Stimulated activated CD8-positive, alpha-beta memory T cell treated with anti-CD3 and anti-CD28 coated beads, Interleukin-12 subunit alpha, Interleukin-12 subunit beta, amount 100 ng/mL, for 24 hours (primary cell): ENCODE measurements around the gene KMT2B.
"Not testable (repeated sequence)": the region's sequence is repeated elsewhere in the genome, so short reads cannot be mapped to it uniquely, and the experiment has no call there.

Experiments used
- DNase-seq: peaks from one replicate; pipeline ENCODE4 v3.0.0-alpha.2; 2020; ENCODE audit errors: extremely low read depth

The KMT2B gene

GRCh38 chr19:35756377-35757230 lies 38.8 kb downstream of the KMT2B start, which contains the start of gene HSPB6:
Gene HSPB6, minus strand, starts transcription at chr19:35757029. Its CDS starts 21 bp downstream, at chr19:35757008.
- no peak for DNase-seq

- DNase-seq: no peak
Observed at GRCh38 chr19:35757231-35757748, 39.5 kb downstream of the KMT2B start.

GRCh38 chr19:35757749-35758608 lies 40.2 kb downstream of the KMT2B start, which contains the start of gene PROSER3:
Gene PROSER3, plus strand, starts transcription at chr19:35758176. Its CDS starts 40 bp downstream, at chr19:35758216.
- DNase-seq: peak; percentile 95

- DNase-seq: no peak
Observed at GRCh38 chr19:35759697-35760096, 41.9 kb downstream of the KMT2B start.

- DNase-seq: no peak
Observed at GRCh38 chr19:35760711-35761349, 43.0 kb downstream of the KMT2B start.

- no peak for DNase-seq
Observed at GRCh38 chr19:35764432-35765315, 46.9 kb downstream of the KMT2B start.

- DNase-seq: no peak
Observed at GRCh38 chr19:35766571-35767104, 48.8 kb downstream of the KMT2B start.

GRCh38 chr19:35767288-35768081 lies 49.7 kb downstream of the KMT2B start:
- DNase-seq: no peak

- DNase-seq: no peak
Observed at GRCh38 chr19:35768082-35768421, 50.2 kb downstream of the KMT2B start.

GRCh38 chr19:35772362-35772761 lies 54.6 kb downstream of the KMT2B start:
- not testable (repeated sequence) for DNase-seq

GRCh38 chr19:35773020-35773806 lies 55.4 kb downstream of the KMT2B start:
- DNase-seq: no peak

GRCh38 chr19:35774274-35775045 lies 56.7 kb downstream of the KMT2B start:
- no peak for DNase-seq

- no peak for DNase-seq
Observed at GRCh38 chr19:35775046-35775297, 57.2 kb downstream of the KMT2B start.

- DNase-seq: peak; percentile 97
Observed at GRCh38 chr19:35775298-35776101, 57.7 kb downstream of the KMT2B start, which contains the start of gene ARHGAP33. Gene ARHGAP33, plus strand, starts transcription at chr19:35775564. Its CDS starts 95 bp downstream, at chr19:35775659.

GRCh38 chr19:35776102-35776788 lies 58.4 kb downstream of the KMT2B start:
- no peak for DNase-seq

GRCh38 chr19:35777086-35777841 lies 59.5 kb downstream of the KMT2B start:
- no peak for DNase-seq
